OCI-LY1 (cell line): ENCODE data around the gene POGK.

Experiments
- EZH2 ChIP-seq: fragments of 200-600 bp; sonication (generic), shearing (Covaris generic); IDR thresholded peaks from 2 replicates; pipeline ENCODE4 v1.8.0; 2017; ENCODE audit warnings: borderline replicate concordance, mixed run types, mild to moderate bottlenecking, antibody characterized with exemption, low read length, moderate library complexity, mixed read lengths
- TF ChIP-seq, protein P1 (sequence below): fragments of 200-600 bp; sonication (generic), shearing (Covaris generic); IDR thresholded peaks from 2 replicates; pipeline ENCODE4 v1.5.1; 2017; ENCODE audit warnings: mild to moderate bottlenecking, antibody characterized with exemption, low read length, moderate library complexity, mixed read lengths

GRCh38 chr1:166822385-166822784 lies 16.9 kb upstream of the POGK start:
- TF ChIP-seq, protein P1, sequence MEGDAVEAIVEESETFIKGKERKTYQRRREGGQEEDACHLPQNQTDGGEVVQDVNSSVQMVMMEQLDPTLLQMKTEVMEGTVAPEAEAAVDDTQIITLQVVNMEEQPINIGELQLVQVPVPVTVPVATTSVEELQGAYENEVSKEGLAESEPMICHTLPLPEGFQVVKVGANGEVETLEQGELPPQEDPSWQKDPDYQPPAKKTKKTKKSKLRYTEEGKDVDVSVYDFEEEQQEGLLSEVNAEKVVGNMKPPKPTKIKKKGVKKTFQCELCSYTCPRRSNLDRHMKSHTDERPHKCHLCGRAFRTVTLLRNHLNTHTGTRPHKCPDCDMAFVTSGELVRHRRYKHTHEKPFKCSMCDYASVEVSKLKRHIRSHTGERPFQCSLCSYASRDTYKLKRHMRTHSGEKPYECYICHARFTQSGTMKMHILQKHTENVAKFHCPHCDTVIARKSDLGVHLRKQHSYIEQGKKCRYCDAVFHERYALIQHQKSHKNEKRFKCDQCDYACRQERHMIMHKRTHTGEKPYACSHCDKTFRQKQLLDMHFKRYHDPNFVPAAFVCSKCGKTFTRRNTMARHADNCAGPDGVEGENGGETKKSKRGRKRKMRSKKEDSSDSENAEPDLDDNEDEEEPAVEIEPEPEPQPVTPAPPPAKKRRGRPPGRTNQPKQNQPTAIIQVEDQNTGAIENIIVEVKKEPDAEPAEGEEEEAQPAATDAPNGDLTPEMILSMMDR, result peak; percentile 28
- TF ChIP-seq EZH2, result no peak
